ENCODE results near the gene PADI6. TPM values are rescaled to one million over a fixed set of nuclear protein-coding genes. Genes with fewer than 3 reads are reported as not detected.

PADI6 gene
- total RNA-seq, 1 experiment from 2014 or later, result not detected

DNA sequence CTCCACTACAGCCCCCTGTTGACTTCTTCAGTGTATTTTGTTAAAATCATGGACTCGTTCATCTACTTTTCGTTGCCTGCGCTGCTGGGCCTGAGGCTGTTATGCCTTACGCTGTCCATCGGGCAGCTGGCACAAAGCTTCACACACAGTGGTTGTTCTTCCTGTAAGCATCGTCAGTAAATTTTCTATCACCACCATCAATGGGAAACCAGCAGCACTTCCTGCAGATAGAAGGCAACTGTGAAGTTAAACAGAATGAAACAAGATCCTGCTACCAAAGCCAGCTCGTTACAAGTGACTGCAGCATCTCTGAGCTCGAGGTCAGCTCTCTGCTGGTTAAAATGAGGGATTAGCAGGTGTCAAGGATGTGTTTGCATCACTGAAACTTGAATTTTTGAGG lies 21.9 kb upstream of the PADI6 start:
- ChIA-PET POLR2A (no interaction called here), CTCF (interaction anchor here (1.0 kb wide), 1 partner anchor 60 kb away, joined by 3 read pairs; no protein-coding TSS in a partner anchor)
- H3K4me1 Mint-ChIP-seq (ENCODE audit: insufficient read depth, unreplicated experiment), result peaks cover 12% of the 10 kb centered on the region
- H3K9me3 Mint-ChIP-seq (ENCODE audit: unreplicated experiment), result no peaks in the 10 kb centered on the region
- BruUV-seq (replicated peaks), result no TSS peak
- H3K27ac Mint-ChIP-seq (ENCODE audit: low read depth, unreplicated experiment), result no peak overlapping the region
- H3K27me3 Mint-ChIP-seq (ENCODE audit: insufficient read depth, unreplicated experiment), result no peaks in the 10 kb centered on the region
- DNase-seq (ENCODE audit: unreplicated experiment), result no peak
- no peak overlapping the region for H3K4me3 Mint-ChIP-seq (ENCODE audit: unreplicated experiment)
- H3K36me3 Mint-ChIP-seq (ENCODE audit: insufficient read depth, unreplicated experiment), result no peaks in the 10 kb centered on the region
- no peak for TF ChIP-seq CTCF (IDR thresholded peaks at IDR 0.05; ENCODE audit: unreplicated experiment)
- intact Hi-C loops (cut with micrococcal nuclease), result no loop called here

- no peaks in the 10 kb centered on the region for H3K9me3 Mint-ChIP-seq (ENCODE audit: unreplicated experiment)
- POLR2A ChIA-PET, result no interaction called here
- no TSS peak for BruUV-seq (replicated peaks)
- H3K4me1 Mint-ChIP-seq (ENCODE audit: insufficient read depth, unreplicated experiment), result peaks cover 12% of the 10 kb centered on the region
- TF ChIP-seq CTCF (IDR thresholded peaks at IDR 0.05; ENCODE audit: unreplicated experiment), result no peak
- no peaks in the 10 kb centered on the region for H3K27me3 Mint-ChIP-seq (ENCODE audit: insufficient read depth, unreplicated experiment)
- no peaks in the 10 kb centered on the region for H3K36me3 Mint-ChIP-seq (ENCODE audit: insufficient read depth, unreplicated experiment)
- CTCF ChIA-PET, result no interaction called here
- intact Hi-C loops (cut with micrococcal nuclease), result no loop called here
- no peak overlapping the region for H3K4me3 Mint-ChIP-seq (ENCODE audit: unreplicated experiment)
- no peak for DNase-seq (ENCODE audit: unreplicated experiment)
- no peak overlapping the region for H3K27ac Mint-ChIP-seq (ENCODE audit: low read depth, unreplicated experiment)
Observed at GRCh38 chr1:17350928-17351446, 21.0 kb upstream of the PADI6 start.

- BruUV-seq (replicated peaks), result no TSS peak
- POLR2A ChIA-PET, result no interaction called here
- TF ChIP-seq CTCF (IDR thresholded peaks at IDR 0.05; ENCODE audit: unreplicated experiment), result no peak
Observed at GRCh38 chr1:17351598-17352324, 20.2 kb upstream of the PADI6 start.

DNA sequence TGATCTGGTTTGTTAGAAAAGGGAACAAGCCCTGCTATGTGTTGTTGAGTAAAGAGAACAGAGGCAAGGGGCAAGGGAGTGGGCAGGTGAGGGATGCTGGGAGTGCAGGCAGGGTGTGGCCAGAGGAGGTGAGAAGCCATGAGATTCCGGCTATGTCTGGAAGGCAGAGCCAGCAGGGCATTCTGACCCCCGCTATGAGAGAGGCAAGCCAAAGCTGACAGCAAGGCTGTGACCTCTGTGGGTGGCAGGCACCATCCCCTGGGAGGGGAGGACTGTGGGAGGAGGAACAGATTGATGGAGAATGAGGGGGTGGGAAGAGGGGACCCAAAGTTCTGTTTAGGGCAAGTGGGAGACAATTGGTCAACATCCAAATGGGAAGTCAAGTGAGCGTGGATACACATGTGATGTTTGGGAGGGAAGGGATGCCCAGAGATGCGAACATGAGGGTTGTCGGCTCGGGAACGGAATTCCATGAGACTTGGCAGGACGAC lies 19.5 kb upstream of the PADI6 start:
- POLR2A ChIA-PET, result no interaction called here
- peaks cover 4% of the 10 kb centered on the region for H3K36me3 Mint-ChIP-seq (ENCODE audit: insufficient read depth, unreplicated experiment)
- peaks cover 12% of the 10 kb centered on the region for H3K4me1 Mint-ChIP-seq (ENCODE audit: insufficient read depth, unreplicated experiment)
- CTCF ChIA-PET, result no interaction called here
- H3K9me3 Mint-ChIP-seq (ENCODE audit: unreplicated experiment), result no peaks in the 10 kb centered on the region
- no peak overlapping the region for H3K4me3 Mint-ChIP-seq (ENCODE audit: unreplicated experiment)
- TF ChIP-seq CTCF (IDR thresholded peaks at IDR 0.05; ENCODE audit: unreplicated experiment), result no peak
- DNase-seq (ENCODE audit: unreplicated experiment), result no peak
- no peak overlapping the region for H3K27ac Mint-ChIP-seq (ENCODE audit: low read depth, unreplicated experiment)
- no peaks in the 10 kb centered on the region for H3K27me3 Mint-ChIP-seq (ENCODE audit: insufficient read depth, unreplicated experiment)
- intact Hi-C loops (cut with micrococcal nuclease), result no loop called here
- no TSS peak for BruUV-seq (replicated peaks)

More at GRCh38 chr1:17351598-17352324, 20.2 kb upstream of the PADI6 start:
- intact Hi-C loops (cut with micrococcal nuclease), result no loop called here
- Mint-ChIP-seq H3K27ac (ENCODE audit: low read depth, unreplicated experiment) (no peak overlapping the region), H3K4me1 (ENCODE audit: insufficient read depth, unreplicated experiment) (peaks cover 12% of the 10 kb centered on the region), H3K4me3 (ENCODE audit: unreplicated experiment) (no peak overlapping the region), H3K27me3 (ENCODE audit: insufficient read depth, unreplicated experiment) (no peaks in the 10 kb centered on the region), H3K9me3 (ENCODE audit: unreplicated experiment) (no peaks in the 10 kb centered on the region), H3K36me3 (ENCODE audit: insufficient read depth, unreplicated experiment) (peaks cover 4% of the 10 kb centered on the region)
- no peak for DNase-seq (ENCODE audit: unreplicated experiment)
- CTCF ChIA-PET, result interaction anchor here (0.6 kb wide), 1 partner anchor 310 kb away, joined by 3 read pairs; no protein-coding TSS in a partner anchor
